C4-2B (cell line): ENCODE results near the gene TSPAN9.

ENCODE experiments used
- H3K27ac ChIP-seq: fragments of 450-650 bp; 2 replicates; pipeline ENCODE4 v1.5.1; 2017
- ZFX ChIP-seq: fragments of 450-650 bp; IDR thresholded peaks from 2 replicates; pipeline ENCODE4 v1.6.1; 2017
- TF ChIP-seq, protein P1 (sequence below): fragments of 450-650 bp; conservative IDR thresholded peaks from 2 replicates; pipeline ENCODE4 v1.5.1; 2017; ENCODE audit warnings: mild to moderate bottlenecking

TSPAN9 gene

DNA sequence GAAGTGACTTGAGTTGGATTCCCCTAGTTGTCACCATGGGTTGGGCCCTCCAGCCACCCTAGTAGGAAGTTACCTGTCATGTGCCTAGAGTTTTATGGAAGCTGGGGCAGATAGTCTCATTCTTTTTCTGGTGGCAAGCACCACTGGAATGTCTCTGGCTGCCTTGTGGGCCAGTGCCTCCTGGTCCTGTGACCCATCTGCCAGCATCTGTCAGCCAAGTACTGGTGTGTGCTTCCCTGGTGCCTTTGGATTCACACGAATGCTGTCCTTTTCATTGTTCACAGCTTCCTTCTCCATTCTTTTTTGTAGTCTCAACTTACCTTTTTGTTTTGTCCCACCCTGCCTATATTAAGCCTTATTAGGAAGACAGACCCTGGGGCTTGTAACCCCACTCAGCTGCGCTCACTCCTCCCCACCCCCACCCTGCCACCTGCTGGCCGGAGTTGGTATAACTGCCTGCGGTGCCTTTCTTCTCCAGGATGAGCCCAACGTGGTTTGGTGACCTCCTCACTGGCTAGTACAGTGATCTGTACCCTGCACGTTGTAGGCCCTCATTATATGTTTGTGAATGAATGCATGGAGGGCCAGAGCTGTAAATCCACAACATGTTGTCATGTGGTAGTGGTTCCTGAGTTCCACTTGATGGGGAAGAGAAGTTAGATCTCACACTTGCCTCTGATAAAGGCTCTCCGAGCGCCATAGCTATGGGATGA, 125.7 kb downstream of the TSPAN9 start:
- TF ChIP-seq ZFX = no peak
- TF ChIP-seq, protein P1, sequence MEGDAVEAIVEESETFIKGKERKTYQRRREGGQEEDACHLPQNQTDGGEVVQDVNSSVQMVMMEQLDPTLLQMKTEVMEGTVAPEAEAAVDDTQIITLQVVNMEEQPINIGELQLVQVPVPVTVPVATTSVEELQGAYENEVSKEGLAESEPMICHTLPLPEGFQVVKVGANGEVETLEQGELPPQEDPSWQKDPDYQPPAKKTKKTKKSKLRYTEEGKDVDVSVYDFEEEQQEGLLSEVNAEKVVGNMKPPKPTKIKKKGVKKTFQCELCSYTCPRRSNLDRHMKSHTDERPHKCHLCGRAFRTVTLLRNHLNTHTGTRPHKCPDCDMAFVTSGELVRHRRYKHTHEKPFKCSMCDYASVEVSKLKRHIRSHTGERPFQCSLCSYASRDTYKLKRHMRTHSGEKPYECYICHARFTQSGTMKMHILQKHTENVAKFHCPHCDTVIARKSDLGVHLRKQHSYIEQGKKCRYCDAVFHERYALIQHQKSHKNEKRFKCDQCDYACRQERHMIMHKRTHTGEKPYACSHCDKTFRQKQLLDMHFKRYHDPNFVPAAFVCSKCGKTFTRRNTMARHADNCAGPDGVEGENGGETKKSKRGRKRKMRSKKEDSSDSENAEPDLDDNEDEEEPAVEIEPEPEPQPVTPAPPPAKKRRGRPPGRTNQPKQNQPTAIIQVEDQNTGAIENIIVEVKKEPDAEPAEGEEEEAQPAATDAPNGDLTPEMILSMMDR = peak; percentile 98
- no peak overlapping the region for H3K27ac ChIP-seq

DNA sequence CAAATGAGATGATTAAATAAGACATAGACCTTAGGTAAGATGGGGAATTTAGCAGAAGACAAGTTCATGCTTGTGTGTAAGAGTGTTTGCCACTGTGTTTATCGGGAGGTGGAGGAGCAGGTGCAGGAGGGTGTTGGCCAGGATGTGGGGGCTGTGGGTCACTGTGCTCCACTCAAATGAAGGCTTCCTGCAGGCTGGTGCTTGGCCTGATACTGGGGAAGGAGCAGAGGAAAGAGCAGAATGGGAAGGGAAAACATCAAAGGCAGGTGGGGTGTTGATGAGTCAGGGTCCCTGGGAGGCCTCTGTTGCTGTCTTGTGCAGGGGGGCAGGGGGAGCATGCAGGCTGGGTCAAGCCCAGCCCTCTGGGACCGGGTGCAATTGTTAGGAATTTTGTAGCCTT, 126.5 kb downstream of the TSPAN9 start:
- no peak for TF ChIP-seq ZFX
- TF ChIP-seq, protein P1 = no peak
- H3K27ac ChIP-seq = no peak overlapping the region; the same call in 1 of the 2 replicates

DNA sequence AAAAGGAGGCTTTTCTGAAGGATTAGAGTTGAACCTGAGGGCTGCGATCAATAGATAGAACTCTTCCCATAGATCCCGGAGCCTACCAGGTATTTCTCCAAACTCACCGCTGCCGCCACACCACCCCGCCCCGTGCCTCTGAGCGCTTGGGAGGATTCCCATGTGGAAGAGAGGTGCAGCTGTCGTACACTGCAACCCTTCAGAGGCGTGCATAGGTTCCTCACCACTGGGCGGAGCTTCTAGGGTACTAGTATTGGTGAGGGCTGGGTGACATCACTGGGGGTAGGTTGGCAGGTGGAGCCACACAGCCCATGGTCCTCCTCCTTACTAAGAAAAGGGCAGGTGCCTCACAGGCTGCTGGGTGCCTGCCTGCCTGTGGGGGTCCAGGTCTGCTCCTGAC, 127.0 kb downstream of the TSPAN9 start:
- H3K27ac ChIP-seq = peak overlapping the region; percentile 94; the same call in 1 of the 2 replicates
- no peak for TF ChIP-seq ZFX
- TF ChIP-seq, protein P1 = no peak

DNA sequence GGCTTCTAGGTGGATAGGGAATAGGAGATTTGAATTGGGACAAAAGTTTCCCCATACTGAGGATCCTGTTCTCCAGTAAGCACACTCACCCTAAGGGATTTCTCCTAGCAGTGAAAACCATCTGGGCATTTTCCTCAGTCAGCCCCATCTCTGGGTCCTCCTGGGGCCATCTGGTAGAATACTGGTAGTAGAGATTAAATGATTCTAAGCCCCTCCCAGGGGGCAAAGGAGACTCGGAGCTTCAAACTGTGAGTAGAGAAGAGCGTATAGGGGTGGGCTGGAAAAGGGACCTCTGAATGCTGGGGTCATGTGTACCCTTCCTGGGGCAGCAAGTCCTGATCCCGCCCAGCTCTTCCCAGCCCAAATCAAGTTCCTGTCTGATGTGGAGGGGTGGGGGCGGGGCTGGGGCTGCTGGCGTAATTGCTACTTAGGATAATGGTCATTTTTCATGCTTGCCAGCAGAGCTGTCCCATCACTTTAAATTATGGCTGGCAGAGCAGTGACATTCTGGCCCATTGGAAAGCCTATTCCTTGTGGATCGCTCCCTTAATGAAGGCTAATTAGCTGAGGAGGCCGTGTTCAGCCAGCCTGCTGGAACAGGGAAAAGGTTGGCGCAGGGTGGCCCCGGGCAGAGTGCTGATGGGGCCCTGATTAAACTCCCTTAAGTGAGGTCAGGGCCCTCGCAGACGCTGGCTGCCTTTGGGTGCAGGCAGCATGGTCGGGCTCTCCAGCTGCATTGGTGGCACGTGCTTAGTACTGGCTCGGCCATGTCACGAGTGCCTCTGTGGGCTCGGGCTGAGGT, 127.8 kb downstream of the TSPAN9 start:
- TF ChIP-seq ZFX = no peak
- TF ChIP-seq, protein P1 = no peak
- peak overlapping the region; percentile 94 for H3K27ac ChIP-seq

DNA sequence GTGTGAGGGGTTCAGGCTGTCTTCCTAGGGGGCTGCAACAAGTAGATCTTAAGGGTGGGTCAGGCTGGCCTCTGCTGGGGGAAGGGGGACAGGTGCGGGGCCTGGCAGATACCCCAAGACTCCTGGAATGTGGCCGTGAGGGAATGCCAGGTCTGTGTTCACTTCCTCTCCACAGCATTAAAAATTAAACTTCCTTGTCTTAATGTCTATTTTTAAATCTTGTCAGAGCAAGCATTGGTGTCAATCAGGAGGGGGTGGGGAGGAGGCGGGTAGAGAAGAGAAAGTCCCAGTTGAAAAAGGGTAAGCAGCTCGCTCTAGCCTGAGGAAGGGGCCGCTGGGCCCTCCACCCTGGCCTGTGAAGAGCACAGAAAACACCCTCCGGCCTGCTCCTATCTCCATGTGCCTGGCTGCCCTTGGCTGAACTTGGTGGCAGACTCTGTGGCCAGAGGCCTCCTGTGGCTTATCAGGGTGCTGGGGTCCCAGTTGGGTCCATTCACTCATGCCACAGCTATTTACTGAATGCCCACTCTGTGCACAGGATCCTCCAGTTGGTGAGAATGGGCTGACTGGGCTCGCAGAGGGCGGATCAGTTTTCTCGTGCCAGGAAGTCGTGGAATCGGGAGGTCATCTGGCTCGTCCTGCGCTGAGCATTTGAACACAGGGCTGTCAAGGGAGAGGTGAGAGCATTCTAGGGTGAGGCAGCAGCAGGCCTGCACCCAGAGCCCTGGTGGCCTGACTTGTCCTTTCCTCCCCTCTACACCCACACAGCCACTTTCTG, 128.8 kb downstream of the TSPAN9 start:
- peak; percentile 37; the same call in 1 of the 2 replicates for TF ChIP-seq ZFX
- TF ChIP-seq, protein P1 = no peak
- H3K27ac ChIP-seq = peak overlapping the region; percentile 94

DNA sequence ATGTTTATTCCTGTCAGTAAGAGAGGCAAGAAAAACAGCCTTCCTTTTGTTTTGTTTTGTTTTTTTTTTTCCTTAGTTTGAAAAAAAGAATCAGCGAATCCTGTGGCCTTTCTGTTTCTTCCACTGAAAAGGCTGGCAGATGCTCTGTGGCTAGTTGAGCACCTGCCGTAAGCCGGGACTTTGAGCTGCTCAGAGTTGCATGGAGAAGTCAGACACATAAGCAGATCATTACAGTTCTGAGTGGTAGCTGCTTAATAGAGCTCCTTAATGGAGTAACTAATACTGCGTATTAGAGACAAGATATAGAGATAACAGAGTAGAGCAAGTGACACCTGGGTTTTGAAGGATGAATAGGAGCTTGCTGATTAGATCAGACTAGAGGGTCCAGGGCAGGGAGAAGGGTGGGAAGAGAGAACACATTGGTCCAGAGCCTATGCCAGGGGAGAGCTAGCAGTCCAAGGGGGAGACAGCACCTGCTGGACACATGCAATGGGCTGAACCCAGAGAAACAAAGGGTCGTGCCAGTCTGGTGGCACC, 129.4 kb downstream of the TSPAN9 start:
- TF ChIP-seq, protein P1 = no peak
- TF ChIP-seq ZFX = no peak
- peak overlapping the region; percentile 94 for H3K27ac ChIP-seq
